Panc1 (cell line): ENCODE data around the gene TLE5. TPM values are rescaled to one million over a fixed set of nuclear protein-coding genes. Genes with fewer than 3 reads are reported as not detected.

Source experiments
- ATAC-seq: fragments of 200-7000 bp; cut with Tn5 transposase; 2 replicates; pipeline ENCODE4 v1.9.1; 2020; ENCODE audit warnings: mild to moderate bottlenecking, moderate library complexity
- BruUV-seq: library from RNA; stranded (reverse); fragments of 400-500 nt; replicated peaks from 2 replicates; lab custom pipeline; 2021; lab: Mats Ljungman, UMichigan
- CTCF ChIA-PET: fragments of 300-600 bp; sonication (Branson Sonifier 250); formaldehyde crosslinking; loops from one replicate; lab custom pipeline; 2022; ENCODE audit warnings: antibody characterized with exemption; lab: Charles Lee
- POLR2A ChIA-PET: fragments of 300-600 bp; sonication (Branson Sonifier 250); formaldehyde crosslinking; loops from one replicate; lab custom pipeline; 2022; ENCODE audit warnings: antibody characterized with exemption; lab: Charles Lee
- DNase-seq: peaks from one replicate; pipeline ENCODE4 v3.0.0-alpha.2; 2010; ENCODE audit warnings: low read depth, low spot score
- H3K27ac ChIP-seq: 2 replicates; pipeline ENCODE4 v1.5.1; 2011; ENCODE audit warnings: mild to moderate bottlenecking, low read length, inconsistent platforms
- H3K27me3 ChIP-seq: fragments of 200-500 bp; sonication (Bioruptor generic); 2 replicates; pipeline ENCODE4 v1.6.0; 2014; ENCODE audit warnings: low read length, inconsistent platforms; ENCODE audit not compliant: control insufficient read depth, insufficient read depth
- H3K36me3 ChIP-seq: fragments of 200-500 bp; sonication (Bioruptor generic); 2 replicates; pipeline ENCODE4 v1.5.1; 2014; ENCODE audit warnings: inconsistent platforms, mild to moderate bottlenecking, low read length, moderate library complexity; ENCODE audit not compliant: control insufficient read depth, insufficient read depth
- H3K4me1 ChIP-seq: 2 replicates; pipeline ENCODE4 v1.5.1; 2011; ENCODE audit warnings: inconsistent platforms, mild to moderate bottlenecking, low read length, moderate library complexity; ENCODE audit not compliant: control insufficient read depth, insufficient read depth
- H3K4me3 ChIP-seq, 2 experiments: 2 replicates each; pipeline ENCODE4 v1.5.1; 2011 to 2012; ENCODE audit warnings: low read depth in 2 of 2, low read length in 2 of 2, mild to moderate bottlenecking in 2 of 2, inconsistent platforms in 1 of 2, moderate library complexity in 1 of 2
- H3K9me3 ChIP-seq: fragments of 200-500 bp; sonication (Bioruptor generic); 2 replicates; pipeline ENCODE4 v1.5.1; 2014; ENCODE audit warnings: low read depth, mild to moderate bottlenecking, inconsistent platforms, low read length, moderate library complexity; ENCODE audit not compliant: control insufficient read depth, insufficient read depth
- POLR2AphosphoS5 ChIP-seq: IDR thresholded peaks from 2 replicates; pipeline ENCODE4 v1.6.1; 2012; ENCODE audit warnings: mild to moderate bottlenecking, low read depth, low read length, moderate library complexity
- SIN3A ChIP-seq: IDR thresholded peaks from 2 replicates; pipeline ENCODE4 v1.6.1; 2012; ENCODE audit warnings: low read depth, mild to moderate bottlenecking, low read length, moderate library complexity, borderline replicate concordance; ENCODE audit not compliant: insufficient read depth
- TCF7L2 ChIP-seq: IDR thresholded peaks from 2 replicates; pipeline ENCODE4 v1.6.1; 2011; ENCODE audit warnings: mild to moderate bottlenecking, low read depth, low read length, inconsistent platforms
- in situ Hi-C: cut with HindIII; loops from 2 replicates; pipeline ENCODE4 v1.10.0; 2016; ENCODE audit warnings: low sequenced_read_pairs, low pct_unique_long_range_greater_than_20kb
- intact Hi-C: fragments of 100-400 bp; cut with micrococcal nuclease; formaldehyde crosslinking; loops from one replicate; pipeline ENCODE4 v1.10.0; 2022; ENCODE audit not compliant: unreplicated experiment
- total RNA-seq: library from RNA; stranded (reverse); gene quantifications from one replicate; pipeline ENCODE4 v1.2.1, GENCODE V29; 2021; ENCODE audit not compliant: unreplicated experiment
- TF ChIP-seq, protein P1 (sequence below): fragments of 450-650 bp; IDR thresholded peaks from 2 replicates; pipeline ENCODE4 v1.5.1; 2017; ENCODE audit warnings: mild to moderate bottlenecking
- TF ChIP-seq, protein P2 (sequence below), 2 experiments: IDR thresholded peaks; 2 replicates each; pipeline ENCODE4 v1.6.1; 2011 to 2012; ENCODE audit warnings: low read depth in 2 of 2, control low read depth in 1 of 2, low read length in 1 of 2, mild to moderate bottlenecking in 1 of 2, moderate library complexity in 1 of 2; ENCODE audit not compliant: insufficient read depth in 1 of 2

The TLE5 gene
- total RNA-seq, 1 experiment from 2014 or later = 287 TPM

DNA sequence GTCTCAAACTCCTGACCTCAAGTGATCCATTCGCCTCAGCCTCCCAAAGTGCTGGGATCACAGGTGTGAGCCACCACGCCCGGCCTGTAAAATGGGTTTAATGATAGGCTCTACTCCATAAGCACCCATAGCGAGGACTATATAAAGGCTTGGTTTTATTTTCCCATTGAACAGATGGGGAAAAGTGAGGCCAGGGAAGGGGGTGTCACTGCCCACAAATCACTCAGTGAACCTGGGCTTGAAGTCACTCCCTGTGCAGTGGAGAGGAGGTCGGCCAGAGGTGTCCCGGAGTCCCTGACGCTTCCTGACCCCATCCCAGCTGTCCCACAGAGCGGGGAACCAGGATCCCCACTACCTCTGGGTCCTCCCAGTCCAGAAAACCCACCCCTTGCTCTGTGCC is 48.2 kb downstream of the TLE5 start:
- no TSS peak for BruUV-seq
- Histone ChIP-seq H3K36me3 (no peaks in the 10 kb centered on the region), H3K27ac (no peak overlapping the region), H3K4me3 (no peak overlapping the region), H3K27me3 (no peaks in the 10 kb centered on the region), H3K4me1 (0 out of 2 replicates have a peak, but pooled peaks cover 5% of the 10 kb centered on the region), H3K9me3 (no peaks in the 10 kb centered on the region)
- no peak for TF ChIP-seq SIN3A
- TF ChIP-seq, protein P1, sequence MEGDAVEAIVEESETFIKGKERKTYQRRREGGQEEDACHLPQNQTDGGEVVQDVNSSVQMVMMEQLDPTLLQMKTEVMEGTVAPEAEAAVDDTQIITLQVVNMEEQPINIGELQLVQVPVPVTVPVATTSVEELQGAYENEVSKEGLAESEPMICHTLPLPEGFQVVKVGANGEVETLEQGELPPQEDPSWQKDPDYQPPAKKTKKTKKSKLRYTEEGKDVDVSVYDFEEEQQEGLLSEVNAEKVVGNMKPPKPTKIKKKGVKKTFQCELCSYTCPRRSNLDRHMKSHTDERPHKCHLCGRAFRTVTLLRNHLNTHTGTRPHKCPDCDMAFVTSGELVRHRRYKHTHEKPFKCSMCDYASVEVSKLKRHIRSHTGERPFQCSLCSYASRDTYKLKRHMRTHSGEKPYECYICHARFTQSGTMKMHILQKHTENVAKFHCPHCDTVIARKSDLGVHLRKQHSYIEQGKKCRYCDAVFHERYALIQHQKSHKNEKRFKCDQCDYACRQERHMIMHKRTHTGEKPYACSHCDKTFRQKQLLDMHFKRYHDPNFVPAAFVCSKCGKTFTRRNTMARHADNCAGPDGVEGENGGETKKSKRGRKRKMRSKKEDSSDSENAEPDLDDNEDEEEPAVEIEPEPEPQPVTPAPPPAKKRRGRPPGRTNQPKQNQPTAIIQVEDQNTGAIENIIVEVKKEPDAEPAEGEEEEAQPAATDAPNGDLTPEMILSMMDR = no peak
- TF ChIP-seq, protein P2, sequence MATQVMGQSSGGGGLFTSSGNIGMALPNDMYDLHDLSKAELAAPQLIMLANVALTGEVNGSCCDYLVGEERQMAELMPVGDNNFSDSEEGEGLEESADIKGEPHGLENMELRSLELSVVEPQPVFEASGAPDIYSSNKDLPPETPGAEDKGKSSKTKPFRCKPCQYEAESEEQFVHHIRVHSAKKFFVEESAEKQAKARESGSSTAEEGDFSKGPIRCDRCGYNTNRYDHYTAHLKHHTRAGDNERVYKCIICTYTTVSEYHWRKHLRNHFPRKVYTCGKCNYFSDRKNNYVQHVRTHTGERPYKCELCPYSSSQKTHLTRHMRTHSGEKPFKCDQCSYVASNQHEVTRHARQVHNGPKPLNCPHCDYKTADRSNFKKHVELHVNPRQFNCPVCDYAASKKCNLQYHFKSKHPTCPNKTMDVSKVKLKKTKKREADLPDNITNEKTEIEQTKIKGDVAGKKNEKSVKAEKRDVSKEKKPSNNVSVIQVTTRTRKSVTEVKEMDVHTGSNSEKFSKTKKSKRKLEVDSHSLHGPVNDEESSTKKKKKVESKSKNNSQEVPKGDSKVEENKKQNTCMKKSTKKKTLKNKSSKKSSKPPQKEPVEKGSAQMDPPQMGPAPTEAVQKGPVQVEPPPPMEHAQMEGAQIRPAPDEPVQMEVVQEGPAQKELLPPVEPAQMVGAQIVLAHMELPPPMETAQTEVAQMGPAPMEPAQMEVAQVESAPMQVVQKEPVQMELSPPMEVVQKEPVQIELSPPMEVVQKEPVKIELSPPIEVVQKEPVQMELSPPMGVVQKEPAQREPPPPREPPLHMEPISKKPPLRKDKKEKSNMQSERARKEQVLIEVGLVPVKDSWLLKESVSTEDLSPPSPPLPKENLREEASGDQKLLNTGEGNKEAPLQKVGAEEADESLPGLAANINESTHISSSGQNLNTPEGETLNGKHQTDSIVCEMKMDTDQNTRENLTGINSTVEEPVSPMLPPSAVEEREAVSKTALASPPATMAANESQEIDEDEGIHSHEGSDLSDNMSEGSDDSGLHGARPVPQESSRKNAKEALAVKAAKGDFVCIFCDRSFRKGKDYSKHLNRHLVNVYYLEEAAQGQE (IDR thresholded peaks at IDR 0.05; ENCODE audit: insufficient read depth in 1 of 2, low read depth in 2 of 2, low read length in 1 of 2) = no peak
- ATAC-seq (no peak), DNase-seq (no peak)
- ChIA-PET CTCF (interaction anchor here (0.6 kb wide), 1 partner anchor 580 kb away, joined by 3 read pairs; no protein-coding TSS in a partner anchor), POLR2A (no interaction called here)
- in situ Hi-C loops = no loop called here
- intact Hi-C loops = no loop called here

DNA sequence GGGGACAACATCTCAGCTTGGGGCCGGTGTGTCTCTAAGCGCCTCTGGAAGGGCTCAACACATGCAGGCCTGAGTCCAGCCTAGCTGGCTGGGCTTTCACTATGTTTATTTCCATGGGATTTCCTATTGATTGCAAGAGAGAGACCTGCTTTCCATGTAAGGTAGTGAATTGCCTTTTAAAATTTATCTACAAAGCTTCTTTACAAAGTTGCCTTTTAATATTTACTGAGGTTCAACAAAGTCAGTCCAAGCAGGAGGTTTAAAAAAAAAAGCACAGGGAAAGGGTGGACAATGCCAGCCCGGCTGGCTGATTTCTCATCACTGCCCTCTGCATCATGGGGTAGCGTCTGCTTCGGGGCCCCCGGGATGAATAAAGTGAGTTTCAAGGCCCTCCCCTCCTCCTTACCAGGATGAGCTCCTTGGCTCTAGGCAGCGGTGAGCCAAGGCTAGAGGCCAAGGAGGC is 49.0 kb downstream of the TLE5 start:
- no peaks in the 10 kb centered on the region for H3K9me3 ChIP-seq
- no peak overlapping the region for H3K27ac ChIP-seq
- no peak overlapping the region for H3K4me3 ChIP-seq
- no peak for DNase-seq
- in situ Hi-C loops = no loop called here
- TF ChIP-seq TCF7L2 = no peak
- no peak for TF ChIP-seq POLR2AphosphoS5
- TF ChIP-seq, protein P1 = no peak
- TF ChIP-seq, protein P2 (IDR thresholded peaks at IDR 0.05; ENCODE audit: insufficient read depth in 1 of 2, low read depth in 2 of 2, low read length in 1 of 2) = no peak
- no peak for TF ChIP-seq SIN3A
- BruUV-seq = no TSS peak
- ChIA-PET CTCF (interaction anchor here (0.6 kb wide), 1 partner anchor 580 kb away, joined by 3 read pairs; no protein-coding TSS in a partner anchor), POLR2A (no interaction called here)
- intact Hi-C loops = no loop called here
- H3K27me3 ChIP-seq = no peaks in the 10 kb centered on the region
- no peaks in the 10 kb centered on the region for H3K36me3 ChIP-seq
- ATAC-seq = peak; percentile 76; the same call in 1 of the 2 replicates
- 0 out of 2 replicates have a peak, but pooled peaks cover 5% of the 10 kb centered on the region for H3K4me1 ChIP-seq
